ENCODE results near the gene MRM2.

MRM2 gene

GRCh38 chr7:2231992-2232765, 9.8 kb downstream of the MRM2 start:
- peaks cover 26% of the 10 kb centered on the region for H3K4me1 ChIP-seq (ENCODE audit: control insufficient read depth, insufficient read depth, low read length)
- peaks cover 11 to 23% of the 10 kb centered on the region in 2 donors for H3K36me3 ChIP-seq (ENCODE audit: control insufficient read depth in 2 of 2, insufficient read depth in 2 of 2, low read length in 2 of 2)
- H3K27ac ChIP-seq (ENCODE audit: low read length), result peak overlapping the region; percentile 24
- no peaks in the 10 kb centered on the region for H3K27me3 ChIP-seq (ENCODE audit: control insufficient read depth in 1 of 2, insufficient read depth in 2 of 2, low read length in 2 of 2)
- no peaks in the 10 kb centered on the region for H3K9me3 ChIP-seq (ENCODE audit: control insufficient read depth in 2 of 2, low read length in 2 of 2)
- peak overlapping the region; percentile 88 to 95 for H3K4me3 ChIP-seq (ENCODE audit: low read length in 2 of 2)
- H3K9ac ChIP-seq (ENCODE audit: low read length in 2 of 2), result peak overlapping the region; percentile 80 to 84

GRCh38 chr7:2230882-2231281, 11.1 kb downstream of the MRM2 start:
- H3K27ac ChIP-seq (ENCODE audit: low read length), result no peak overlapping the region
- H3K36me3 ChIP-seq (ENCODE audit: control insufficient read depth in 2 of 2, insufficient read depth in 2 of 2, low read length in 2 of 2), result peaks cover 4 to 19% of the 10 kb centered on the region in 2 donors
- H3K9me3 ChIP-seq (ENCODE audit: control insufficient read depth in 2 of 2, low read length in 2 of 2), result no peaks in the 10 kb centered on the region
- H3K9ac ChIP-seq (ENCODE audit: low read length in 2 of 2), result no peak overlapping the region
- no peaks in the 10 kb centered on the region for H3K27me3 ChIP-seq (ENCODE audit: control insufficient read depth in 1 of 2, insufficient read depth in 2 of 2, low read length in 2 of 2)
- H3K4me1 ChIP-seq (ENCODE audit: control insufficient read depth, insufficient read depth, low read length), result peaks cover 26% of the 10 kb centered on the region
- H3K4me3 ChIP-seq (ENCODE audit: low read length in 2 of 2), result no peak overlapping the region

DNA sequence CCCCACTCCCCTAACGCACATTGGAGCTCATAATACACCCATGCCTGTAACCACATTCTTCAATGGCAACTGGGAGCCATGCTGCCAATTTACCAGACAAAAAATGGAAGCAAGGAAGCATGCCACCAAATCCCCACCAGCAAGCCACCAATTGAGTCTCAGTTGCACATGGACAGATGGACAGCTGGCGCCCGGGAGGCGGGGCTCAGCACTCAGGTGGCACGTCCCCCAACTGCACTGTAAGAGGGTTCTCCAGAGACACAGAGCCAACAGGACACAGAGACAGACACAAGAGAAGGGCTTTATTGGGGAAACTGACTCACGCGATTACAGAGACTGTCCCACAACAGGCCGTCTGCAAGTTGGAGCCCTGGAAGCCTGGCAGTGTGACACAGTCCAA, 11.8 kb downstream of the MRM2 start:
- H3K27ac ChIP-seq (ENCODE audit: low read length), result no peak overlapping the region
- H3K9ac ChIP-seq (ENCODE audit: low read length in 2 of 2), result no peak overlapping the region
- H3K9me3 ChIP-seq (ENCODE audit: control insufficient read depth in 2 of 2, low read length in 2 of 2), result no peaks in the 10 kb centered on the region
- peaks cover 4 to 24% of the 10 kb centered on the region in 2 donors for H3K36me3 ChIP-seq (ENCODE audit: control insufficient read depth in 2 of 2, insufficient read depth in 2 of 2, low read length in 2 of 2)
- peaks cover 26% of the 10 kb centered on the region for H3K4me1 ChIP-seq (ENCODE audit: control insufficient read depth, insufficient read depth, low read length)
- H3K4me3 ChIP-seq (ENCODE audit: low read length in 2 of 2), result no peak overlapping the region
- H3K27me3 ChIP-seq (ENCODE audit: control insufficient read depth in 1 of 2, insufficient read depth in 2 of 2, low read length in 2 of 2), result no peaks in the 10 kb centered on the region

- peaks cover 4 to 24% of the 10 kb centered on the region in 2 donors for H3K36me3 ChIP-seq (ENCODE audit: control insufficient read depth in 2 of 2, insufficient read depth in 2 of 2, low read length in 2 of 2)
- H3K4me1 ChIP-seq (ENCODE audit: control insufficient read depth, insufficient read depth, low read length), result peaks cover 26% of the 10 kb centered on the region
- no peaks in the 10 kb centered on the region for H3K9me3 ChIP-seq (ENCODE audit: control insufficient read depth in 2 of 2, low read length in 2 of 2)
- no peak overlapping the region for H3K27ac ChIP-seq (ENCODE audit: low read length)
- H3K27me3 ChIP-seq (ENCODE audit: control insufficient read depth in 1 of 2, insufficient read depth in 2 of 2, low read length in 2 of 2), result no peaks in the 10 kb centered on the region
- no peak overlapping the region for H3K9ac ChIP-seq (ENCODE audit: low read length in 2 of 2)
- H3K4me3 ChIP-seq (ENCODE audit: low read length in 2 of 2), result no peak overlapping the region
Measured at GRCh38 chr7:2229467-2229866, 12.5 kb downstream of the MRM2 start.

- H3K4me1 ChIP-seq (ENCODE audit: control insufficient read depth, insufficient read depth, low read length), result peaks cover 26% of the 10 kb centered on the region
- H3K27ac ChIP-seq (ENCODE audit: low read length), result no peak overlapping the region
- no peaks in the 10 kb centered on the region for H3K9me3 ChIP-seq (ENCODE audit: control insufficient read depth in 2 of 2, low read length in 2 of 2)
- no peaks in the 10 kb centered on the region for H3K27me3 ChIP-seq (ENCODE audit: control insufficient read depth in 1 of 2, insufficient read depth in 2 of 2, low read length in 2 of 2)
- no peak overlapping the region for H3K9ac ChIP-seq (ENCODE audit: low read length in 2 of 2)
- H3K36me3 ChIP-seq (ENCODE audit: control insufficient read depth in 2 of 2, insufficient read depth in 2 of 2, low read length in 2 of 2), result peaks cover 5 to 22% of the 10 kb centered on the region in 2 donors
- H3K4me3 ChIP-seq (ENCODE audit: low read length in 2 of 2), result no peak overlapping the region
Measured at GRCh38 chr7:2228921-2229320, 13.1 kb downstream of the MRM2 start.

- no peak overlapping the region for H3K9ac ChIP-seq (ENCODE audit: low read length in 2 of 2)
- H3K27me3 ChIP-seq (ENCODE audit: control insufficient read depth in 1 of 2, insufficient read depth in 2 of 2, low read length in 2 of 2), result no peaks in the 10 kb centered on the region
- H3K4me3 ChIP-seq (ENCODE audit: low read length in 2 of 2), result no peak overlapping the region
- H3K9me3 ChIP-seq (ENCODE audit: control insufficient read depth in 2 of 2, low read length in 2 of 2), result no peaks in the 10 kb centered on the region
- no peak overlapping the region for H3K27ac ChIP-seq (ENCODE audit: low read length)
- H3K4me1 ChIP-seq (ENCODE audit: control insufficient read depth, insufficient read depth, low read length), result peaks cover 17% of the 10 kb centered on the region
- peaks cover 5 to 22% of the 10 kb centered on the region in 2 donors for H3K36me3 ChIP-seq (ENCODE audit: control insufficient read depth in 2 of 2, insufficient read depth in 2 of 2, low read length in 2 of 2)
Measured at GRCh38 chr7:2227699-2228098, 14.3 kb downstream of the MRM2 start.

GRCh38 chr7:2225830-2226229, 16.2 kb downstream of the MRM2 start:
- Histone ChIP-seq H3K4me3 (ENCODE audit: low read length in 2 of 2) (no peak overlapping the region), H3K36me3 (ENCODE audit: control insufficient read depth in 2 of 2, insufficient read depth in 2 of 2, low read length in 2 of 2) (peaks cover 10 to 31% of the 10 kb centered on the region in 2 donors), H3K9ac (ENCODE audit: low read length in 2 of 2) (no peak overlapping the region), H3K27ac (ENCODE audit: low read length) (no peak overlapping the region), H3K9me3 (ENCODE audit: control insufficient read depth in 2 of 2, low read length in 2 of 2) (no peaks in the 10 kb centered on the region), H3K4me1 (ENCODE audit: control insufficient read depth, insufficient read depth, low read length) (peaks cover 3% of the 10 kb centered on the region), H3K27me3 (ENCODE audit: control insufficient read depth in 1 of 2, insufficient read depth in 2 of 2, low read length in 2 of 2) (no peaks in the 10 kb centered on the region)

DNA sequence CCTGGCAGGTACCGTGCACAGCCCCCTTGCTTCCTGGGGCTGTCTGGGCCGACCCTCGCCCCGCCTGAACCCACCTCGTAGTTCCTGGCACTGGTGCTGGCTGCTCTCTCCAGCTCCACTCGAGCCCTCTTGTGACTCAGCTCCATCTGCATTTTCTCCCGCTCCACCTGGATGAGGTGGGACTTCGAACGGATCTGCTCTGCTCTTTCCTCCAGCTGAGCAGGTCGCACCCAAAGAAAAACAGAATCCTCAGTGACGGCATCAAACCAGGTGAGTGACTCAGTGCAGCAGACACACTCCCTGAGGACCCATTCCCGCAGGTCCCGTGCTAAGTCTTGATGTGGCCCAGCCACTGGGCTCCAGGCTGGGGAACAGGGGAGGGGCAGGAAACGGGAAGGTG, 16.7 kb downstream of the MRM2 start:
- peaks cover 10 to 33% of the 10 kb centered on the region in 2 donors for H3K36me3 ChIP-seq (ENCODE audit: control insufficient read depth in 2 of 2, insufficient read depth in 2 of 2, low read length in 2 of 2)

DNA sequence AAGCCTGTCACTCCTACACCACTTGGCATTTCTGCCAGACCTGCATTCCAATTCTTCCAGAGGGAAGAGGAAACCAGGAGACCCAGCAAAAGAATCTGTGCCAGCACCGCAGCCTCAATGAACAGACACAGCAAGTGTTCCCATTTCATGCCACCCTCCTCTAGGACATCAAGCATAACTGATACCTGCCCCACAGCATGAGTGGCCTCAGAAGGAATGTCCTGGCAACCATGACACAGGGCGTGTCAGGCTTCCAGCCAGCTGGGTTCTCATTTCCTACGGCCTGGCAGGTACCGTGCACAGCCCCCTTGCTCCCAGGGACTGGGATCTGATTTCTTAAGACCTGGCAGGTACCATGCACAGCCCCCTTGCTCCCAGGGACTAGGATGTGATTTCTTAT, 17.1 kb downstream of the MRM2 start:
- Histone ChIP-seq H3K9ac (ENCODE audit: low read length in 2 of 2) (no peak overlapping the region), H3K27me3 (ENCODE audit: control insufficient read depth in 1 of 2, insufficient read depth in 2 of 2, low read length in 2 of 2) (no peaks in the 10 kb centered on the region), H3K9me3 (ENCODE audit: control insufficient read depth in 2 of 2, low read length in 2 of 2) (no peaks in the 10 kb centered on the region), H3K4me1 (ENCODE audit: control insufficient read depth, insufficient read depth, low read length) (no peaks in the 10 kb centered on the region), H3K27ac (ENCODE audit: low read length) (no peak overlapping the region), H3K36me3 (ENCODE audit: control insufficient read depth in 2 of 2, insufficient read depth in 2 of 2, low read length in 2 of 2) (peaks cover 10 to 31% of the 10 kb centered on the region in 2 donors), H3K4me3 (ENCODE audit: low read length in 2 of 2) (no peak overlapping the region)

More for the DNA sequence above, 16.7 kb downstream of the MRM2 start:
- no peak overlapping the region for H3K27ac ChIP-seq (ENCODE audit: low read length)
- no peaks in the 10 kb centered on the region for H3K4me1 ChIP-seq (ENCODE audit: control insufficient read depth, insufficient read depth, low read length)
- no peaks in the 10 kb centered on the region for H3K9me3 ChIP-seq (ENCODE audit: control insufficient read depth in 2 of 2, low read length in 2 of 2)
- H3K9ac ChIP-seq (ENCODE audit: low read length in 2 of 2), result no peak overlapping the region
- H3K27me3 ChIP-seq (ENCODE audit: control insufficient read depth in 1 of 2, insufficient read depth in 2 of 2, low read length in 2 of 2), result no peaks in the 10 kb centered on the region
- H3K4me3 ChIP-seq (ENCODE audit: low read length in 2 of 2), result no peak overlapping the region

DNA sequence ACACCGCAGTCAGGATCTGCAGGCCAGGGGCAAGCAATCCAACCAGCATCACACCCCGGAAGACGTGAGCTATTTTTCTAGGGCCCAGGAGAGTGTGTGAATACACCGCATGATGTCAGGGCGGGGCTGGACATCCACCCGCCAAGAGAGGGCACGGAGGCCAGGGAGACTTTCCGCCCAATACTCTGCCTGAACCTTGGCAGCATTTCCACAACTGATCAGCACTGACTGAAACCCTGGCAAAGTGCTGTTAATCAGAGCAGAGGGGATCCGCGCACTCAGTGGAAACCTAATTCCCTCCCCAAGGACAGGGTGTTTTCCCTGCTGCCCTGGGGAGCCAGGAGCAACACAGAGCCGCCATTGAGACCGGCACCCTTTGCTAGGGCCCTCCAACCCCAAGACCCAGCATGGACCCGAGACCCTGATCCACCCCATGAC, 17.5 kb downstream of the MRM2 start:
- Histone ChIP-seq H3K4me1 (ENCODE audit: control insufficient read depth, insufficient read depth, low read length) (no peaks in the 10 kb centered on the region), H3K27me3 (ENCODE audit: control insufficient read depth in 1 of 2, insufficient read depth in 2 of 2, low read length in 2 of 2) (no peaks in the 10 kb centered on the region), H3K36me3 (ENCODE audit: control insufficient read depth in 2 of 2, insufficient read depth in 2 of 2, low read length in 2 of 2) (peaks cover 10 to 30% of the 10 kb centered on the region in 2 donors), H3K9me3 (ENCODE audit: control insufficient read depth in 2 of 2, low read length in 2 of 2) (no peaks in the 10 kb centered on the region), H3K27ac (ENCODE audit: low read length) (no peak overlapping the region), H3K9ac (ENCODE audit: low read length in 2 of 2) (no peak overlapping the region), H3K4me3 (ENCODE audit: low read length in 2 of 2) (no peak overlapping the region)

DNA sequence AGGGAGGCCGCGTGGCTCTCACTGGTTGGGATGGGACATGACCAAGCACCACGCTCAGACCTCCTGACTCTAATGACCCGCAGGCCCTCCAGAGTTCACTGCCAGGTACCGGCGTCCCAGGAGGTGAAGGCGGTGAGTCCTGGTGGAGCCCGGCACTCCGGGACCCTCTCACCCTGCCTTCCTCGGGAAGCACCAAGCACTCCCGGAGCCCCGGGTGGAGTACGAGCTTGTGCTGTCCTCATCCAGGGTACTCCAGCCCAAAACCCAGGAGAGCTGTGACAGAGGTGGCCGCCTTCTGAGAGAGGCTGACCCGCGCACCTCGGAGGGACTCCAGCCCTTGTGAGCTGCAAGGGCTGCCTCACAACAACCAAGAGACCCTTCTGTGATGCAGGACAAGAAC, 18.7 kb downstream of the MRM2 start:
- Histone ChIP-seq H3K27me3 (ENCODE audit: control insufficient read depth in 1 of 2, insufficient read depth in 2 of 2, low read length in 2 of 2) (no peaks in the 10 kb centered on the region), H3K9ac (ENCODE audit: low read length in 2 of 2) (no peak overlapping the region), H3K4me3 (ENCODE audit: low read length in 2 of 2) (no peak overlapping the region), H3K9me3 (ENCODE audit: control insufficient read depth in 2 of 2, low read length in 2 of 2) (no peaks in the 10 kb centered on the region), H3K36me3 (ENCODE audit: control insufficient read depth in 2 of 2, insufficient read depth in 2 of 2, low read length in 2 of 2) (peaks cover 10 to 27% of the 10 kb centered on the region in 2 donors), H3K27ac (ENCODE audit: low read length) (no peak overlapping the region), H3K4me1 (ENCODE audit: control insufficient read depth, insufficient read depth, low read length) (no peaks in the 10 kb centered on the region)
